ENCODE measurements around the gene ABCC11. TPM values are rescaled to one million over a fixed set of nuclear protein-coding genes. Genes with fewer than 3 reads are reported as not detected.

ABCC11 gene
- total and polyA plus RNA-seq, 2 experiments from 2014 or later = 0.10 TPM; not detected in 1

DNA sequence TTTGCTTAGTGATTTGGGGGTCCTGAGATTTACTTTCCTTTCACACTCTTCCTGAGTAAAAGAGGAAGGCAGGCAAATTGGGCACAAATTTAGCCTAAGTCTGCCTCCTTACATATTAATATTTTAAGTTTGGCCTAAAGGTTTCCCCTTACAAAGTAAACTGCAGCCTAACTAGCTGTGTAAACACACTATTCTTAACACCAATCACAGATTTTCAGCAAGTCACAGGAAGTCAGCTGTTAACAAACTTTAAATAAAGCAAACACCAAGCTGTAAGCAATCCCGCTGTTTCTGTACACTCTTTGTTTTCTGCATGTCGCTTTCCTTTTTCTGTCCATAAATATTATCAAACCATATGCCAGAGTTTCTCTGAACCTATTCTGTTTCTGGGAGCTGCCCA lies 45.1 kb upstream of the ABCC11 start:
- TF ChIP-seq STAT1 (IDR thresholded peaks at IDR 0.05; ENCODE audit: unreplicated experiment) (no peak), ZNF331 (CRISPR knock-in tag; IDR thresholded peaks at IDR 0.05; ENCODE audit: low read depth) (no peak), JUNB (IDR thresholded peaks at IDR 0.05; ENCODE audit: unreplicated experiment) (no peak), ZNF114 (CRISPR knock-in tag; IDR thresholded peaks at IDR 0.05) (no peak), POLR2AphosphoS5 (IDR thresholded peaks at IDR 0.05; ENCODE audit: low read depth) (no peak), EZH2 (IDR thresholded peaks at IDR 0.05; ENCODE audit: low read depth, unreplicated experiment) (no peak), CREB1 (CRISPR knock-in tag; IDR thresholded peaks at IDR 0.05; ENCODE audit: low read depth) (no peak), EZH2phosphoT487 (IDR thresholded peaks at IDR 0.05; ENCODE audit: unreplicated experiment) (no peak), NANOG (IDR thresholded peaks at IDR 0.05; ENCODE audit: borderline replicate concordance) (no peak)
- TF ChIP-seq, protein P1, sequence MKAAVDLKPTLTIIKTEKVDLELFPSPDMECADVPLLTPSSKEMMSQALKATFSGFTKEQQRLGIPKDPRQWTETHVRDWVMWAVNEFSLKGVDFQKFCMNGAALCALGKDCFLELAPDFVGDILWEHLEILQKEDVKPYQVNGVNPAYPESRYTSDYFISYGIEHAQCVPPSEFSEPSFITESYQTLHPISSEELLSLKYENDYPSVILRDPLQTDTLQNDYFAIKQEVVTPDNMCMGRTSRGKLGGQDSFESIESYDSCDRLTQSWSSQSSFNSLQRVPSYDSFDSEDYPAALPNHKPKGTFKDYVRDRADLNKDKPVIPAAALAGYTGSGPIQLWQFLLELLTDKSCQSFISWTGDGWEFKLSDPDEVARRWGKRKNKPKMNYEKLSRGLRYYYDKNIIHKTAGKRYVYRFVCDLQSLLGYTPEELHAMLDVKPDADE (IDR thresholded peaks at IDR 0.05) = no peak
- TF ChIP-seq, protein P2, sequence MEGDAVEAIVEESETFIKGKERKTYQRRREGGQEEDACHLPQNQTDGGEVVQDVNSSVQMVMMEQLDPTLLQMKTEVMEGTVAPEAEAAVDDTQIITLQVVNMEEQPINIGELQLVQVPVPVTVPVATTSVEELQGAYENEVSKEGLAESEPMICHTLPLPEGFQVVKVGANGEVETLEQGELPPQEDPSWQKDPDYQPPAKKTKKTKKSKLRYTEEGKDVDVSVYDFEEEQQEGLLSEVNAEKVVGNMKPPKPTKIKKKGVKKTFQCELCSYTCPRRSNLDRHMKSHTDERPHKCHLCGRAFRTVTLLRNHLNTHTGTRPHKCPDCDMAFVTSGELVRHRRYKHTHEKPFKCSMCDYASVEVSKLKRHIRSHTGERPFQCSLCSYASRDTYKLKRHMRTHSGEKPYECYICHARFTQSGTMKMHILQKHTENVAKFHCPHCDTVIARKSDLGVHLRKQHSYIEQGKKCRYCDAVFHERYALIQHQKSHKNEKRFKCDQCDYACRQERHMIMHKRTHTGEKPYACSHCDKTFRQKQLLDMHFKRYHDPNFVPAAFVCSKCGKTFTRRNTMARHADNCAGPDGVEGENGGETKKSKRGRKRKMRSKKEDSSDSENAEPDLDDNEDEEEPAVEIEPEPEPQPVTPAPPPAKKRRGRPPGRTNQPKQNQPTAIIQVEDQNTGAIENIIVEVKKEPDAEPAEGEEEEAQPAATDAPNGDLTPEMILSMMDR (conservative IDR thresholded peaks at IDR 0.05; ENCODE audit: low read depth in 2 of 2) = no peak
- TF ChIP-seq, protein P3, sequence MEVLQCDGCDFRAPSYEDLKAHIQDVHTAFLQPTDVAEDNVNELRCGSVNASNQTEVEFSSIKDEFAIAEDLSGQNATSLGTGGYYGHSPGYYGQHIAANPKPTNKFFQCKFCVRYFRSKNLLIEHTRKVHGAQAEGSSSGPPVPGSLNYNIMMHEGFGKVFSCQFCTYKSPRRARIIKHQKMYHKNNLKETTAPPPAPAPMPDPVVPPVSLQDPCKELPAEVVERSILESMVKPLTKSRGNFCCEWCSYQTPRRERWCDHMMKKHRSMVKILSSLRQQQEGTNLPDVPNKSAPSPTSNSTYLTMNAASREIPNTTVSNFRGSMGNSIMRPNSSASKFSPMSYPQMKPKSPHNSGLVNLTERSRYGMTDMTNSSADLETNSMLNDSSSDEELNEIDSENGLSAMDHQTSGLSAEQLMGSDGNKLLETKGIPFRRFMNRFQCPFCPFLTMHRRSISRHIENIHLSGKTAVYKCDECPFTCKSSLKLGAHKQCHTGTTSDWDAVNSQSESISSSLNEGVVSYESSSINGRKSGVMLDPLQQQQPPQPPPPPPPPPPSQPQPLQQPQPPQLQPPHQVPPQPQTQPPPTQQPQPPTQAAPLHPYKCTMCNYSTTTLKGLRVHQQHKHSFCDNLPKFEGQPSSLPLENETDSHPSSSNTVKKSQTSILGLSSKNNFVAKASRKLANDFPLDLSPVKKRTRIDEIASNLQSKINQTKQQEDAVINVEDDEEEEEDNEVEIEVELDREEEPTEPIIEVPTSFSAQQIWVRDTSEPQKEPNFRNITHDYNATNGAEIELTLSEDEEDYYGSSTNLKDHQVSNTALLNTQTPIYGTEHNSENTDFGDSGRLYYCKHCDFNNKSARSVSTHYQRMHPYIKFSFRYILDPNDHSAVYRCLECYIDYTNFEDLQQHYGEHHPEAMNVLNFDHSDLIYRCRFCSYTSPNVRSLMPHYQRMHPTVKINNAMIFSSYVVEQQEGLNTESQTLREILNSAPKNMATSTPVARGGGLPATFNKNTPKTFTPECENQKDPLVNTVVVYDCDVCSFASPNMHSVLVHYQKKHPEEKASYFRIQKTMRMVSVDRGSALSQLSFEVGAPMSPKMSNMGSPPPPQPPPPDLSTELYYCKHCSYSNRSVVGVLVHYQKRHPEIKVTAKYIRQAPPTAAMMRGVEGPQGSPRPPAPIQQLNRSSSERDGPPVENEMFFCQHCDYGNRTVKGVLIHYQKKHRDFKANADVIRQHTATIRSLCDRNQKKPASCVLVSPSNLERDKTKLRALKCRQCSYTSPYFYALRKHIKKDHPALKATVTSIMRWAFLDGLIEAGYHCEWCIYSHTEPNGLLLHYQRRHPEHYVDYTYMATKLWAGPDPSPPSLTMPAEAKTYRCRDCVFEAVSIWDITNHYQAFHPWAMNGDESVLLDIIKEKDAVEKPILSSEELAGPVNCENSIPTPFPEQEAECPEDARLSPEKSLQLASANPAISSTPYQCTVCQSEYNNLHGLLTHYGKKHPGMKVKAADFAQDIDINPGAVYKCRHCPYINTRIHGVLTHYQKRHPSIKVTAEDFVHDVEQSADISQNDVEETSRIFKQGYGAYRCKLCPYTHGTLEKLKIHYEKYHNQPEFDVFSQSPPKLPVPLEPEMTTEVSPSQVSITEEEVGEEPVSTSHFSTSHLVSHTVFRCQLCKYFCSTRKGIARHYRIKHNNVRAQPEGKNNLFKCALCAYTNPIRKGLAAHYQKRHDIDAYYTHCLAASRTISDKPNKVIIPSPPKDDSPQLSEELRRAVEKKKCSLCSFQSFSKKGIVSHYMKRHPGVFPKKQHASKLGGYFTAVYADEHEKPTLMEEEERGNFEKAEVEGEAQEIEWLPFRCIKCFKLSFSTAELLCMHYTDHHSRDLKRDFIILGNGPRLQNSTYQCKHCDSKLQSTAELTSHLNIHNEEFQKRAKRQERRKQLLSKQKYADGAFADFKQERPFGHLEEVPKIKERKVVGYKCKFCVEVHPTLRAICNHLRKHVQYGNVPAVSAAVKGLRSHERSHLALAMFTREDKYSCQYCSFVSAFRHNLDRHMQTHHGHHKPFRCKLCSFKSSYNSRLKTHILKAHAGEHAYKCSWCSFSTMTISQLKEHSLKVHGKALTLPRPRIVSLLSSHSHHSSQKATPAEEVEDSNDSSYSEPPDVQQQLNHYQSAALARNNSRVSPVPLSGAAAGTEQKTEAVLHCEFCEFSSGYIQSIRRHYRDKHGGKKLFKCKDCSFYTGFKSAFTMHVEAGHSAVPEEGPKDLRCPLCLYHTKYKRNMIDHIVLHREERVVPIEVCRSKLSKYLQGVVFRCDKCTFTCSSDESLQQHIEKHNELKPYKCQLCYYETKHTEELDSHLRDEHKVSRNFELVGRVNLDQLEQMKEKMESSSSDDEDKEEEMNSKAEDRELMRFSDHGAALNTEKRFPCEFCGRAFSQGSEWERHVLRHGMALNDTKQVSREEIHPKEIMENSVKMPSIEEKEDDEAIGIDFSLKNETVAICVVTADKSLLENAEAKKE (CRISPR knock-in tag; IDR thresholded peaks at IDR 0.05) = no peak
- TF ChIP-seq, protein P4, sequence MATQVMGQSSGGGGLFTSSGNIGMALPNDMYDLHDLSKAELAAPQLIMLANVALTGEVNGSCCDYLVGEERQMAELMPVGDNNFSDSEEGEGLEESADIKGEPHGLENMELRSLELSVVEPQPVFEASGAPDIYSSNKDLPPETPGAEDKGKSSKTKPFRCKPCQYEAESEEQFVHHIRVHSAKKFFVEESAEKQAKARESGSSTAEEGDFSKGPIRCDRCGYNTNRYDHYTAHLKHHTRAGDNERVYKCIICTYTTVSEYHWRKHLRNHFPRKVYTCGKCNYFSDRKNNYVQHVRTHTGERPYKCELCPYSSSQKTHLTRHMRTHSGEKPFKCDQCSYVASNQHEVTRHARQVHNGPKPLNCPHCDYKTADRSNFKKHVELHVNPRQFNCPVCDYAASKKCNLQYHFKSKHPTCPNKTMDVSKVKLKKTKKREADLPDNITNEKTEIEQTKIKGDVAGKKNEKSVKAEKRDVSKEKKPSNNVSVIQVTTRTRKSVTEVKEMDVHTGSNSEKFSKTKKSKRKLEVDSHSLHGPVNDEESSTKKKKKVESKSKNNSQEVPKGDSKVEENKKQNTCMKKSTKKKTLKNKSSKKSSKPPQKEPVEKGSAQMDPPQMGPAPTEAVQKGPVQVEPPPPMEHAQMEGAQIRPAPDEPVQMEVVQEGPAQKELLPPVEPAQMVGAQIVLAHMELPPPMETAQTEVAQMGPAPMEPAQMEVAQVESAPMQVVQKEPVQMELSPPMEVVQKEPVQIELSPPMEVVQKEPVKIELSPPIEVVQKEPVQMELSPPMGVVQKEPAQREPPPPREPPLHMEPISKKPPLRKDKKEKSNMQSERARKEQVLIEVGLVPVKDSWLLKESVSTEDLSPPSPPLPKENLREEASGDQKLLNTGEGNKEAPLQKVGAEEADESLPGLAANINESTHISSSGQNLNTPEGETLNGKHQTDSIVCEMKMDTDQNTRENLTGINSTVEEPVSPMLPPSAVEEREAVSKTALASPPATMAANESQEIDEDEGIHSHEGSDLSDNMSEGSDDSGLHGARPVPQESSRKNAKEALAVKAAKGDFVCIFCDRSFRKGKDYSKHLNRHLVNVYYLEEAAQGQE (IDR thresholded peaks at IDR 0.05; ENCODE audit: unreplicated experiment) = no peak
- H3K27ac Mint-ChIP-seq = peak overlapping the region; percentile 80
- no peaks in the 10 kb centered on the region for H4K20me1 ChIP-seq (replicated peaks; ENCODE audit: insufficient read depth)
- no peaks in the 10 kb centered on the region for H3K79me2 ChIP-seq (replicated peaks; ENCODE audit: insufficient read depth)
- no peak overlapping the region; the same call in 2 of the 3 replicates for H3K4me3 Mint-ChIP-seq
- peaks cover 3% of the 10 kb centered on the region for H3K36me3 ChIP-seq (ENCODE audit: insufficient read depth)
- H3K36me3 Mint-ChIP-seq (ENCODE audit: low read depth) = peaks cover 22% of the 10 kb centered on the region
- H3K4me1 Mint-ChIP-seq = peaks cover 26% of the 10 kb centered on the region
- H3K4me3 ChIP-seq = no peak overlapping the region
- no peaks in the 10 kb centered on the region for H3K9me2 ChIP-seq (ENCODE audit: insufficient read depth)
- H3K4me2 ChIP-seq = no peak overlapping the region
- no peak overlapping the region for H3K27ac ChIP-seq (ENCODE audit: low read depth)
- peaks cover 5% of the 10 kb centered on the region for H3K9me3 Mint-ChIP-seq
- no peak overlapping the region for H2AFZ ChIP-seq
- peaks cover 15% of the 10 kb centered on the region for H3K4me1 ChIP-seq (ENCODE audit: insufficient read depth)
- no peak for ATAC-seq
- H3F3A ChIP-seq (replicated peaks; ENCODE audit: low read depth) = no peaks in the 10 kb centered on the region
- DNase-seq (ENCODE audit: low spot score) = no peak
- H3K27me3 ChIP-seq (ENCODE audit: insufficient read depth) = no peaks in the 10 kb centered on the region
- peaks cover 3% of the 10 kb centered on the region for H3K27me3 Mint-ChIP-seq (ENCODE audit: insufficient read depth, low read depth, poor library complexity)
